Amniotic stem cell (primary cell): ENCODE results near the gene F7.

Experiments used
- DNase-seq: peaks from one replicate; lab custom pipeline; 2025; lab: John Stamatoyannopoulos, UW

F7 gene

GRCh38 chr13:113118261-113119021, 12.8 kb downstream of the F7 start:
- DNase-seq = no peak

DNA sequence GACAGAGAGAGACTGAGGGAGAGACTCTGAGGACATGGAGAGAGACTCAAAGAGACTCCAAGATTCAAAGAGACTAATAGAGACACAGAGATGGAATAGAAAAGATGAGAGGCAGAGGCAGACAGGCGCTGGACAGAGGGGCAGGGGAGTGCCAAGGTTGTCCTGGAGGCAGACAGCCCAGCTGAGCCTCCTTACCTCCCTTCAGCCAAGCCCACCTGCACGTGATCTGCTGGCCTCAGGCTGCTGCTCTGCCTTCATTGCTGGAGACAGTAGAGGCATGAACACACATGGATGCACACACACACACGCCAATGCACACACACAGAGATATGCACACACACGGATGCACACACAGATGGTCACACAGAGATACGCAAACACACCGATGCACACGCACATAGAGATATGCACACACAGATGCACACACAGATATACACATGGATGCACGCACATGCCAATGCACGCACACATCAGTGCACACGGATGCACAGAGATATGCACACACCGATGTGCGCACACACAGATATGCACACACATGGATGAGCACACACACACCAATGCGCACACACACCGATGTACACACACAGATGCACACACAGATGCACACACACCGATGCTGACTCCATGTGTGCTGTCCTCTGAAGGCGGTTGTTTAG, 13.7 kb downstream of the F7 start:
- no peak for DNase-seq

- DNase-seq = no peak
Measured at GRCh38 chr13:113119822-113120189, 14.2 kb downstream of the F7 start.

DNA sequence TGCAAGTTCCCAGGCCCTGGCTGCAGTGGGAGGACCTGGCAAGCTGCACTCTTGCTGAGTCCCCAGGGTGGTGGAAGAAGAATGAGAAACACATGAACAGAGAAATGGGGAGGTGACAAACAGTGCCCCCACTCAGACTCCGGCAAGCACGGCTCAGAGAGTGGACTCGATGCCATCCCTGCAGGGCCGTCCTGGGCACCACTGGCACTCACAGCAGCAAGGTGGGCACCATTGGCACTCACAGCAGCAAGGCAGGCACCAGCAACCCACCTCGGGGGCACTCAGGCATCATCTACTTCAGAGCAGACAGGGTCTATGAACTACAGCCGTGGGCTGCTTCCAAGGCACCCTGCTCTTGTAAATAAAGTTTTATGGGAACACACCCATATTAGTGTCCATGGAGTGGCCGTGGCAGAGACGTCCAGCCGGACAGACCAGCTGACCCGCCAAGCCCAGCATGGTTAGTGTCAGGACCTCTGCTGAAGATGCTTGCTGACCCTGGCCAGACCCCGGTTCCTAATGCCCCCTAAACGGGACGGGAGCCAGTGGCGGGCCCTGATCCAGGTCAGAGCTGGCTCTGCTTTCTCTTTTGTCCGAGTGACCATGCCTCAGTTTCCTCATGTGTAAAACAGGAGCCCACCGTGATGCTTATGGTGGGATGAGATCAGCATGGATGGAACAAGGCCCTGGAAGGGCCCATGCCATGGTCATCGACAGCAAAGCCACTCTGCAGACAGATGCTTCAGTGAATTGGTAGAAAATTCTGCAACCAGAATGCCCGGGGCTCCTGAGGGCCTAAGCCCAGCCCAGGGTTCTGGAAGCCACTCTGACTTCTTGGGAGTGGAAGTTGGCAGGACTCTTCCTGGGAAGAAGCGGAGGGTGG, 14.9 kb downstream of the F7 start:
- DNase-seq = no peak

- no peak for DNase-seq
Measured at GRCh38 chr13:113121183-113121927, 15.8 kb downstream of the F7 start.

GRCh38 chr13:113121928-113122471, 16.4 kb downstream of the F7 start:
- DNase-seq = no peak

DNA sequence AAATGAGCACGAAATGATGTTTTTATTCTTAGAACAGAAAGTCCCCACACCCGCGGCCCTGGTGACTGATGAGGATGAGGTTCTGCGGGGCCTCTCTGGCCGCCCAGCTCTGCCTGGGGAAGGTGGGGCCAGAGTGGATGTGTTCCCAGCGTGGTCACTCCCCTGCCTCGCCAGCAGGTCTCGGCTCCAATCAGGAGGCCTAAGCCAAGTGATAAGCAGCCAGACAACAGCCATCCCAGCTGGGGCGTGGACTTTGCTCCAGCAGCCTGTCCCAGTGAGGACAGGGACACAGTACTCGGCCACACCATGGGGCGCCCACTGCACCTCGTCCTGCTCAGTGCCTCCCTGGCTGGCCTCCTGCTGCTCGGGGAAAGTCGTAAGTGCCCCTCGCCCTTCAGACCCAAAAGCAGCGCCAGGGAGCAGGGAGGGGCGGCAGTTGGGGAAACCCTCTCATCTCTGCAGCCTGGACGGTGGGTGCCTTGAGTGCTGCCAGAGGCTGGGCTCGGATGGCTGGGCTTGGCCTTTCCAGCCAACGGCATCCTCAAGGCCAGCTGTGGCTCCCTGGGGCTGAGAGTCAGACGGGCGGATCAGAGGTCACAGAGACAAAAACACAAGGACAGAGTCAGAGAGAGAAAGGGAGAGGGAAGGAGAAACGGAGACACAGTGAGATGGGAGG, 17.1 kb downstream of the F7 start, which contains the start of gene F10:
Gene F10, plus strand, starts transcription at position 250 of the 676 bp plus-strand sequence. Its CDS starts 57 bp downstream, at position 307.
- DNase-seq = peak; percentile 71

- no peak for DNase-seq
Measured at GRCh38 chr13:113123226-113124201, 17.9 kb downstream of the F7 start.

DNA sequence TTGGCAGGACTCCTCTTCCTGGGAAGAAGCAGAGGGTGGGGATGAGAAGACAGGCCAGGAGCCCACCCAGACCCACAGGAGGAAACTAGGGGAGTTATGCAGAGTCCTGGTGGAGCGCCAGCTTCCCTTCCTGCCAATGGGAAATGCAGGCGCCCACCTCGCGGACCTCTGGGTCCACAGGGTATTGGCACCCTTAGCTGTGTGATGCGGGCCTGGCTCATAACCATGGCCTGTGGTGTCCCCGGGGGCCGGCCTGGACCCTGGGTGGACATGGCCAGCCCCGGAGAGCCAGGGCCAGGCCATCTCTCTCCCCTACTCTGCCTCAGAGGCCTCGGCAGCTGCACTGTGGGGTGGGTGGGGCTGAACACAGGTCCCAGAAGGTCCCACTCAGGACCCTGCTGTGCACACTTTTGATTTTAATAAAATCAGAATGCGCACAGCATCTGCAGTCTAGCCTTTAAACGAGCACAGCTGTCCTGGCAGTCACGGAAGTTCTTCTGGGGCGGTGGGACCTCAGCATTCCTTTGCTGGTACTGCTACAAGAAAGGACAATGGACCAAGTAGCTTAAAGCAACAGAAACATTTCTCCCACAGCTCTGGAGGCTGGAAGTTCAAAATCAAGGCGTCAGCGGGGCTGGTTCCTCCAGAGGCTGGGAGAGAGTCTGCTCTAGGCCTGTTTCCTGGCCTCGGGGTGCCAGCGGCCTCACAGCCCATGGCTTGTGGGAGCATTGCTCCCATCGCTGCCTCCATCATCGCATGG, 18.8 kb downstream of the F7 start:
- DNase-seq = no peak

- DNase-seq = no peak
Measured at GRCh38 chr13:113125506-113126264, 20.1 kb downstream of the F7 start.

- DNase-seq = no peak
Measured at GRCh38 chr13:113126265-113127150, 20.9 kb downstream of the F7 start.

GRCh38 chr13:113129480-113129879, 23.9 kb downstream of the F7 start:
- DNase-seq = no peak

DNA sequence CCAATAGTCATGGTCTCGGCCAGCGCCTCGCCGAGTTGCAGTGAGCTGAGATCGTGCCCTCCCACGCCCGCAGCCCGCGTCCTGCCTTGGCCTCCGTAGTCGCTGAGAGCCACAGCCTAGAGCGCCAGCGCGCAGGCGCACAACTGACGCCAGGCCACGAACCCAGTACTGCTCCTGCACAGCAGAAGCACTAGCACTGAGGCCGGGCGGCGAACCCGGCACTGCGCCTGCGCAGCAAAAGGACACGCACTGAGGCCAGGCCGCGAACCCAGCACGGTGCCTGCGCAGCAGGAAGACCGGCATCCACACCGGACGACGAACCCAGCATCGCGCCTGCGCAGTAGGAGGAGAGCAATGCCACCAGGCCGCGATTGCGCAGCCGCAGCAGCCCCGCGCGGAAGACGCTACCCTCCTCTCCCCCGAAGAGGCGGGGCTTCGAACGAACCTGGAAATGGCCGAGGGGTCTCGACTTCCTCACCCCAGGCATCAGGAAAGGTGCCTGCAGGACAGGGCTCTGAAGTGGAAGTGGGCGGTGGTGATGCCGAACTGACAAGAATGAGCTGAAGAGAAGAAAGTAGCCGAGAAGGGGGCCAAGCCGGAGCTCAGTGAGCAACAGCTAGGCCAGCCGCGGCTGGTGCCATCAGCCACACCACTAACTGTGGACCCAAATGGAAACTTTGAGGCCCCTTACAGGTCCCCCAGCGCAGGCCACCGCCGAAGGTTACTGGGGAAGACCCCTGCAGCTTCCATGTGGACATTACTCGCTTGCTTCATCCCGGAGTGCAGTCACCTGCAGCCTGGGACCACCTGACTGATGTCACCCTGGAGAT, 24.5 kb downstream of the F7 start:
- no peak for DNase-seq

DNA sequence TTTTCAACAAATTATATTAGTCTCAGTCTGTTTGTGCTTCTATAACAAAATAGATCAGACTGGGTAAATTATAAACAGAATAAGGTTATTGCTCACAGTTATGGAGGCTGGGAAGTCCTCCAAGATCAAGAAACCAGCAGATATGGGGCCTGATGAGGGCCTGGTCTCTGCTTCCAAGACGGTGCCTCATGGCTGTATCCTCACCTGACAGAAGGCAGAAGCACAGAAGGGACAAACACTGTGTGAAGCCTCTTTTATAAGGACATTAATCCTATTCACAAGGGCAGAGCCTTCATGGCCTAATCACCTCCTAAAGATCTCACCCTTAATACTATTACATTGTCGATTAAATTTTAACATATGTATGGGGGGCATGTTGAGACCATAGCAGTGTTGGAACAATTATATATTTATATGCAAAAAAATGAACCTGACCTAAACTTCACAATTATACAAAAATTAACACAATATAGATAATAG, 29.7 kb downstream of the F7 start:
- no peak for DNase-seq

DNA sequence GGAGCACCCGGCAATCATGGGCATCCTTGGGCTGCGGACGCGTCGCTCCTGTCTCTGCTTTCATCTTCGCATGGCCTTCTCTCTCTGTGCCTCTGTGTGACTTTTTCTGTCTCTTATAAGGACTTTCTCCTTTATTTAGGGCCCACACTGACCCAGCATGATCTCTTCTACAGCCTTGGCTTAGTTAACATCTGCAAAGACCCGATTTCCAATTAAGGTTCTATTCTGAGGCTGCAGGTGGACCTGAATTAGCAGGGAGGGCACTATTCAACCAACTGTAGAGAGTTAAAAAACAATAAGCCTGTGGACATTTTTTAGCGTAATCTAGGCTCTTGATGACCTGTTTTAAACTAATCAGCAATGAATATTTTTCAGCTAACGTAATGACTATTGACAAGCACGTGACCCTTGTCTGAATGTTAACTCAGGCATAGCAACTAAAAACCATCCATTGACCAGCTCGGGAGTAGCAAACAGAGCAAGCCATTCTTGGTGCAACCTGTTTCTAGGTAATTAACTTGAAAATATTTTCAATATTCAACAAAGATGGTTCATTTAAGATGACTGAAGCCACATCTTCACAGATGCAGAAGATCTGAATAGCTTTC, 32.2 kb downstream of the F7 start:
- DNase-seq = no peak
